Fibroblast of gingiva (primary cell): Measurements from ENCODE around the gene BRD7.

Experiments
- DNase-seq: peaks from one replicate; pipeline ENCODE4 v3.0.0-alpha.2; 2011; ENCODE audit warnings: low read depth

BRD7 gene

GRCh38 chr16:50368410-50369132 lies at the start of gene BRD7:
Gene BRD7 (minus strand): TSS chr16:50368988. CDS start chr16:50368774, 214 bp downstream.
- peak; percentile 50 for DNase-seq

GRCh38 chr16:50416388-50416787 lies 47.6 kb upstream of the BRD7 start:
- no peak for DNase-seq

GRCh38 chr16:50414152-50414551 lies 45.4 kb upstream of the BRD7 start:
- DNase-seq, result no peak

- no peak for DNase-seq
Observed at GRCh38 chr16:50411034-50411433, 42.2 kb upstream of the BRD7 start.

GRCh38 chr16:50408001-50408561 lies 39.3 kb upstream of the BRD7 start:
- DNase-seq, result no peak

GRCh38 chr16:50407351-50407750 lies 38.6 kb upstream of the BRD7 start:
- no peak for DNase-seq

- DNase-seq, result no peak
Observed at GRCh38 chr16:50403491-50403890, 34.7 kb upstream of the BRD7 start.

- DNase-seq, result no peak
Observed at GRCh38 chr16:50402298-50402895, 33.6 kb upstream of the BRD7 start.

- no peak for DNase-seq
Observed at GRCh38 chr16:50401355-50401754, 32.6 kb upstream of the BRD7 start.

- no peak for DNase-seq
Observed at GRCh38 chr16:50400967-50401348, 32.2 kb upstream of the BRD7 start.

- no peak for DNase-seq
Observed at GRCh38 chr16:50400312-50400966, 31.7 kb upstream of the BRD7 start.

GRCh38 chr16:50399411-50399810 lies 30.6 kb upstream of the BRD7 start:
- DNase-seq, result no peak

GRCh38 chr16:50398336-50398735 lies 29.5 kb upstream of the BRD7 start:
- DNase-seq, result no peak

GRCh38 chr16:50396761-50397535 lies 28.2 kb upstream of the BRD7 start:
- DNase-seq, result no peak

GRCh38 chr16:50395763-50396710 lies 27.2 kb upstream of the BRD7 start:
- DNase-seq, result no peak

GRCh38 chr16:50393858-50394802 lies 25.3 kb upstream of the BRD7 start:
- no peak for DNase-seq

- DNase-seq, result no peak
Observed at GRCh38 chr16:50393416-50393815, 24.6 kb upstream of the BRD7 start.

- DNase-seq, result no peak
Observed at GRCh38 chr16:50390914-50391716, 22.3 kb upstream of the BRD7 start.

GRCh38 chr16:50390371-50390771 lies 21.6 kb upstream of the BRD7 start:
- no peak for DNase-seq
